NCI-H1417 (cell line): Measurements from ENCODE around the gene FSTL1.
A peak's percentile ranks its signal among the peaks of the same experiment; 100 is the strongest.

ENCODE experiments used
- DNase-seq, 3 experiments: peaks; one replicate each; lab custom pipeline; 2025; lab: John Stamatoyannopoulos, UW

The FSTL1 gene

DNA sequence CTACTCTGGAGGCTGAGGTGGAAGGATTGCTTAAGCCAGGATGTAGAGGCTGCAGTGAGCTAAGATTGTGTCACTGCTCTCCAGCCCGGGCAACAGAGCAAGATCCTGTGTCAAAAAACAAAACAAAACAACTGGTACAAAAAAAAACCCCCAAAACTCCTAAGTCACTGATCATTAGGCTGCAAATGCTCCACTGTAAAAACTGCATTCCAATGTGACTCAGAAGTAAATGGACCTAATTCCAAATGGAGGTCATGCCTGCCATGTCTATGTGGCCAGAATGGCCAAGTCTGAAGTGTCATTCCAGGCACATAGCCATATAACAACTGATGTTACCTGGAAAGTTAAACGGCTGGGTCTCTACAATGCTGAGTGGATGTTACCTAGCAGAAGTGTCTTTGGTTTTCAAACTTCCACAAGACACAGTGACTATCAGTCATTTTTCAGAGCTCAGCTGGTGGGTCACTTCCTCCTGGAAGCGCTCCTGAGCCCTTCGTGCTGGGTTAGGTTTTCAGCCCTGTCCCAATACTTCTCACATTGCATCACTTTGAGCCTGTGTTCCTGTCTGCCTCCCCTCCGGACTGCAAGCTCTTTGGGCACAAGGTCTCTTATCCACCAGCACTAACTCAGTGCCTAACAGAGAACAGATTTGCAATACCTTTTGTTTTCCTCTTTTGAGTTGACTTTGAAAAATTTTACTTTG is 10.6 kb downstream of the FSTL1 start:
- no peak for DNase-seq

DNA sequence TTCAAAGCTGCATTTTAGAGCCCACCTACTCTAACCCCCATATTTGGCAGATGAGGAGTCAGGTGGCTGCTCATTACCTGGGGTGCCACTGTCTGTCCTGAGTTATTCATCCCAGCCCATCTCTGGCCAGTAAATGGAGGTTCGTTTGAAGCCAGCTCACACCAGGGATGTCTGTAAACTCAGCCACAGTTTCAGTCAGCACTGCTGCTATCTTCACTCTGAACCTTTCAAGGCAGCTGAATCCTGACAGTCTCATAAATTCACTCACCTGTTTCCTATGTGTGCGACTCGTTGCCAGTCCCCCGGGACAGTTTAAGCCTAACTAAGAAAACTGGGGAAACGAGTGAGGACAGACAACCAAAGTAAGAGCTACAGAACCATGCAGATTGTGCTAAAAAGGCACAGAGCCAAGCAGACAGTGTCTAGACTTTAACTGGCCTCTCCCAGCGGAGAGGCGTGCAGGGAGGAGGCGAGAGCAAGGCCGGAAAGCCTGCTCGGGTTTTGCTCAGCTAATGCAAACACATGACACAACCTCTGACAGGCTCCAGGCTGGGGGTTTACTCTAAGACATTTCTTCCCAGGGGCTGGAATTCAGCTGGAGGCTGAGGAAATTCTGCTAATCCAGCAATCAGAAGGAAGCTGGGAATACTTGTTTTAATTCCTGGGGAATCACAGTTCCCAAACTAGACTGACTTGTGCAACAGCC is 12.0 kb downstream of the FSTL1 start:
- no peak for DNase-seq

DNA sequence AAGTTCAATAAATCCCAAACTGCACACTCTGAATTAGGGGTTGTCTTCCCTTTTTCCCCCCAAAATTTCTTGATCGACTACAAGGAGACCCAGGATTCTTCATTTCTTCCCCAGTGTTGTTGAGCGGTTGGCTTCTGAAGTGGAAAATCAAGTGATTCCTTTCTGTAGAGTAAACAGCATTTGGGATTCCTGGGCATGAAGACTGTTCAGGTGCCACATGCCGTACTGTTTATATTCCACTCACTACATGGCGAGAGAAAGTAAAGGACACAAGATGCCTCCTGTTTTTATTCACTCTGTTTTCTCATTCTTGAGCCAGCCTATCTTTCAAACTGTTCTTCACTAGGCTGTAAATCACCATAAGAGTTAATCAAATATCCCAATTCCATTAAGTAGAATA is 12.6 kb downstream of the FSTL1 start:
- DNase-seq, result no peak

DNA sequence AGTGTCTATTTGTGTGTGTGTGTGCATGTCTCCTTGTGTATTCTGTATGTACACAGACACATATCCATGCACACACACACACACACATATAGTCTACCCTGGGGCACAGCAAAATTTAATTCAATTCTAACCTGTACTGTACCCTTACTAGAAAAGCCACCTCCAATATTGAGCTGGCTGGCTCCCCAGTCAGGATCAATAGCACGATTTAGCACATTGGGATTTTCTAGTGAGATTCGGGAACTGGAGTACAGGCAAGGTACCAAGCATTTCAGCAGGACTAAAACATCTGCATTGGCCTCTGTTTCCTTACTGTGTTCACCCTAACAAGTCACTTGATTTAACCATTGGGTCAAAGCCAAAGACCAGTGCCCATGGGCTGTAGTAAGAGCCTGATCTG is 13.2 kb downstream of the FSTL1 start:
- no peak for DNase-seq

DNA sequence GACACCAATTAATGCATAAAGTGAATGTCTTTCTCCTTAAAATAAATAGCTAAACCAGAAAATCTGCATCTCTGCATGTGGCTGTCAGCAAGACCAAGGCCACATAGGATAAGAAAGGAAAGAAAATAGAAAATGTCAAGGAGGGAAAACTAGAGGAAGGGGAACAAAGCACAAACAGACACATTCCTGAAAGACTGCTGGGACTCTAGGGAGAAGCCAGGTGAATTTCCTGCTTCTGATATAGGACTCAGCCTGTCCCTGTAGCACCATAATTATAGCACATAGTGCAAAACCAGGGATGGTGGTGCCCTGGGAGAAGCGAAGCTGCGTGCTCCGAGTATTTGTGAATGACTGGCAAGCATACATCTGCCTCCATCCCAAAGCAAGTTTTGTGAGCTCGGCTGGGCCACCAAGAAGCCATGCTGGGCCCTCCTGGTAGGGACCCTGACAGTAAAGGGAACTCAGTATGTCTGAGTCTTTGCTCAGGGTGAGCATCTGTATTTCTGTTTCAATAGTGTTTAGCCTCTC is 14.2 kb downstream of the FSTL1 start:
- DNase-seq, result no peak

DNA sequence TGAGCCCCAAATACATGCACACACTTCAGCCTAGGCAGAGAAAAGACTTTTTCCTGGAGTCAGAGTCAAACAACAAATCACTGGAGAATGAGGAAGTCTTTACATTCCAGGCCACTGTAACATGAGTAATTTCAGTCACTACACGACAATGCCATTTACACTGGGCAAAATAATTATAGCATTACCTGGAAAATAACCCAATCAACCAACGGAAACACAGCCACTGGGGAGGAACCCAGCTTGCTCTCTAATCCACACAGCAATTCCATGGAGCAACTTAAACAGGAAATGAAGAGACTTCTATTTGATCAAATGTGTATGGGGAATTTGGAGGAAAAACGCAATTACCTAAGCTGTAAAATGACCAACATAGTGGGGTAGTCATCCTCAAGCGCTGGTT is 15.2 kb downstream of the FSTL1 start:
- DNase-seq, result peak in 2 of 3 experiments; percentile 8 to 31

DNA sequence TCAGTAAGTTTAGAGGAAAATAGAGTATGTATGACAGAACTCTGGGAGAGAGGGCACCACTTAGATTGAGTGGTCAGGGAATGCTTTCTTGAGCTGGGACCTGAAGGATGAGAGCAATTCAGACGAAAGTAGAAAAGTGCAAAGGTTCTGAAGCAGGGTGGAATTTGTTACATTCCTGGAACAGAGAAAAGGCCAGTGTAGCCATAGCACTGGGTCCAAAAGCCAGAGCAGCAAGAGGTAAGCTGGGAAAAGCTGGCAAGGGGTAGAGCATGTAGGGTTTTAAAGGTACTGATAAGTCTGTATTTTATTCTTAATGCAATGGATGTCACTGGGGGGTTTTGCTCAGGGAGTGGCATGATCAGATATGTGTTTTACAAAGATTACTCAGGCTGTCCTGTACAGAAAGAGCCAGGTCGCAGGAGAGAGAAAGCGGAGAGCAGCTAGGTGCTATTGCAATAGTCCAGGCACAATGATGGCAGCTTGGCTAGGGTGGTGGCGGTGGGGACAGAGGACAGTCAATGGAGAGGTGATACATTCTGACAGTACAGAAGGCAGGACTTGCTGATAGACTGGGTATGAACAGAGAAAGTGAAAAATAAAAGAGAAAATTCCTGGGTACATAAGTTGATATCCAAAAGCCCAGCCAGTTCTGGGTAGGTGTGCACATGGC is 17.0 kb downstream of the FSTL1 start:
- no peak for DNase-seq

DNA sequence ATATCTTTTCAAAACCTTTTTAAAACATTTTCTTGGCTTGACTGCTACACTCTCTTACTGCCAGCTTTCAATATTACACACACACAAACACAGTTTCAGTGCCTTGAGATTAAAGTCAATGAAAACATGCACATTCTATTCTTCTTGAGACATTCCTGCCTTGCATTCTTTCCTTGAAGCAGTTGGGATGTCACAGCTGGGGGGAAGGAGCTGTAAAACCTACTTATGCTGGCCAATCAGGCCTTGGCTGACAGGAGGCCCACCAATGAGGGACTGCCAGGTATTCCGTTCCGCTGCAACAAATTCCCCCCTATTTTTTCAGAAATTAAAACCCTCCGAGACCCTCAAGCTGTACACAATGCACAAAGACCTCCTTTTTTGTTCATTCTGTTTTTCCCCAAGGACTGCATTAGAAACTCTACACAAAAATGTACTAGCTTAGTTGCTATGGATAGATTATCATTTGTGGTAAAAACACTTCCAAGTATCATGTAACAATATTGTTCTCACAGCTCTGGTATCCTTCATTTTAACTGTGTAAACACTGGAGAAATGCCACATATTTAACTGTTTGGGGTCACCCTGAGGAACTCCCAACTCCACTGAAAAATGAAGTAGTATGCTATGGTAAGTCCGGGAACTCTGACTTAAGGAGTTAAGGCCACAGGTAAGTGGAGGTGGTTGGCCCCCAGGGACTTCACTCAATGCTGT is 18.5 kb downstream of the FSTL1 start:
- DNase-seq, result no peak

DNA sequence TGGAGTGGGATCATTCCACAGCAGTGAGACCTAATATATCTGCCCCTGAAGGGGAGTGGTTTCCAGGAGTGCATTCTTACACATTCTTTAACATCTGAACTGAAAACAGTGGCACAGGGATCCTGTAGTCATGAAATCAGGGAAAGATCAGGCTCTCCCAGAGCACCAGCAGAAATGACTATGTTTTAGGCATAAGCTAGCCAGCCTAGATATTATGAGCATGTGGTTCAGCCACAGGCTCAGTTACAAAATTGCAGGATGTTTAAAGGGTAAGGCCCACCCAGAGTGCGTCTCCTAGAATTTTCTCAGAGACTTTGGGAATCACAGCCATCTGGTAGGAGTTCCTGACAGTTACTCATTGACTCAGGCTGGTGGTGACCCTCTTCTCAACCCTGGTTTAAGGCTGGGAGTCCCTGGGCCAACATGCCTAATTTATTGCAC is 20.9 kb downstream of the FSTL1 start:
- DNase-seq, result no peak

DNA sequence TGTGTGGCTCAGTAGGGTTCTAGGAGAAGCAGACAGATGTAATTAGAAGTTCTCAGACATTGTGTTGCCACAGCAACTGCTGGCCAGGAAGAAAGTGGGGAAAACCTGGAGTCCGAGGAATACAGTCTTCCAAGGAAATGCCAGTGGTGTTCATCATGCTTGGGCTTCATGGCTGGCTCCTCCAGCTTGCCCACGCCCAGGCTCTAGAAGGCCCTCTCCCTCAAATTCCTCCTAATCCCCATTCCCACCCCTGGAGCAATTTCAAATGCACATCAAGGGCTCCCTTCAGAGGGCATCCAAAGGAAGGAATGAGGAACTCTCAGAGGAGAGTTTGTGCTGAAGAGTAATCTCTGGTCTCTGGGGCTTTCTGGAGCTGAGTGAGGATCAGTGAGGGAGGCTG is 21.9 kb downstream of the FSTL1 start:
- DNase-seq, result no peak

DNA sequence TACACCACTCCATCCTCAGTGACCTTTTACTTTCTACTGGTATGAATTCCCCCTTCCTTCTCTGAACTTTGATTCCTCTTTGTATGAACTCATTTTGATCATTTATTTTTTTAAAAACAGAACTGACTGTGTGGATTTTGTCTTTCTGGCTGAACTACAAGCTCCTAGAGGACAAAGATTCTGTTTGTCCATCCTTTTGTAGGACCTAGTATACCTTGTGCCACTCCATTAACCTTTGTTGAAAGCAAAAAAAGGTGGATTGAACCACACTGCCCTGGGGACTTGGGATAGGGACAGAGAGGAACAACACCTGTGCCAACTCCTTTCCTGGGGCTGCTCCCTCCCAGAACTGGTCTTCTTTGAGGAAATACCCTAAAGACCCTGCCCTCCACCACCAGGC is 23.6 kb downstream of the FSTL1 start:
- no peak for DNase-seq

DNA sequence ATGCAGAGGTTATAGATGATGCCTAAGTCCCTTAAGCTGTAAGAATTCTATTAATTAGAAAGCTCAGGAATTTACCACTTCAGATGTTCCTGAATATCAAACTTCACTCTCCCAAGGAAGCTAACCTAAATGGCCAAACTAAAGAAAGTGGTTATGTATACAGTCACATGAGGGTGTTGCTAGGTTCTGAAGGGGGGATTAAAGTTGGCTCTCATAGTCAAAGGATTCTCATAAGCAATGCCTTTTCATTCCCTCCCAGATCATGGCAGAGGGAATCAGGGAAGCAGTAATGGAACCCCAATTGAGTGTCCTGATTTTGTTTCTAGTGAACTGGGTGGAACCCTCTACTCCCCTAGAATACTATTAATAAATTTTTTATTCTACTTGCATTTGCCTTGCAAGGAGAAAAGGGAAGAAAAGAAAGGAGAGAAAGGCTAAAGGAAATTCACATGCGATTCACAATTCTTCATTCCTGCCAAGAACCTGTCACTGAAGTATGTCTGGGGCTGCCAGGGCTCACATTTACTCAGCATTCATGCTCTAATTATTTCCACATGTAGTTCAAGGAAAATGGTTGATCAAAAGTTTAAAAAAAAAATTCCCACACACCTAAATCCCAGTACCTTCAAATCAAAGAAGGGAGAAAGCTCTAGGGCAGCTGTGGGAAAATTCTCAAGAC is 25.1 kb downstream of the FSTL1 start:
- DNase-seq, result no peak

DNA sequence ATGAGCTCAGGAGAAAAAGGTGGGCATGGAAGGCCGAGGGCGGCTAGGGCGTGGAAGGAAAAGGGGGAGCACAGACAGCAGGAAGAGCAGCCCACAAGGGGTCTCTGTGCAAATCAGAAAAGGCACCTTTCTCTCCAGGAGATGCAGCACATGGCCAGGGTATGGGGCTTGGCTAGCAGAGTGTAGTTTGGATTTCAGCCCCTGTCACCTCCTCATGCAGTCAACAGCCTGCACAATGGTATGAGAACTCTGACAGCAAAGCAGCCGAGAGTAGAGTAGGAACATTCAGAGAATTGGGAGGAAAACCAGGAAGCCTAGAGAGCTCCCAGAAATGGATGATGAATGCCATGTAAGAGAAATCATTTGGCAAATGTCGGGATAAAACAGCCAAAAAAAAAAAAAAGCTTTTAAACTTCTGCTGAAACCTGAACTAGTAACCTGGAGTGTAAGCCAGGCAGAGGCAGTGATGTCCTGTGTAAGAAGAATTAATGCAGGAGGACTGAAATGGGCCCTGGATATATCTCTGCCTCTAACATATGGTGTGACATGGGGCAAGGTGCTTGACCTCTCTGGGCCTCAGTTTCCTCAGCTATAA is 25.7 kb downstream of the FSTL1 start:
- DNase-seq, result no peak

DNA sequence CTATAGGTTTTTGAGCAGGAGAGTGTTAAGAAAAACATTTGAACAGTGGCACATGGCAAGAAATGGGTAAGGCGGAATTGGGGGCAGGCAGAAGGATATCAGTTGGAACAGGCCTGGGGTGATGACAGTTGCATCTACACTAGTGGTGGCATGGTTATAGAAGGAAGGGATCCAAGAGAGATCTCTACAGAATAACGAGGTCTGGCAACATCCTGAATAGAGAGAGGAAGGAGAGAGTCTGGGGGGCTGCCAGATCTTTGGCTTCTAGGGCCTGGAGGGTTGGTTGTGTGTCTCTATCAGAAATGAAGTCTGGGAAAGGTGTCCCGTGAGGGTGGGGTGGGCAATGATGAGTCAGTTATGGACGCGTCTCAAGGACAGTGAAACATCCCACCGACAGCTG is 26.3 kb downstream of the FSTL1 start:
- DNase-seq, result no peak

DNA sequence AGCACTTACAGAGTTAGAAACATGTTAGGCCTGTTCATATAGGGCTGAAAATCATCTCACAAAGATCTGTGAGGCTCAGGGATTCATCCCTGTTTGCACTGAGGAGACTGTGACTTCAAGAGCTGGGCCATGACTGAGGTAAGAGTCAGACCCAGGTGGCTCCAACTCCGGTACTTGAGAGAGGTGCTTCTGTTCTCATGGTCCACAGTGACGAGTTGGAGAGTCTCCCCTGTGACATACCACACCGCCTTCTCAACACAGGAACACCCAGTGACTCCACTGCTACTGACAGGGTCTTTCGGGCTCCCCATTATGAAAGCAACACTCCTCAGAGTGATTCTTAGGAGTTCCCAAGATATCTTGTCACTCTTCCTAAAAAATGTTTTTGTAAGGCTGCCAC is 27.4 kb downstream of the FSTL1 start:
- DNase-seq, result no peak

DNA sequence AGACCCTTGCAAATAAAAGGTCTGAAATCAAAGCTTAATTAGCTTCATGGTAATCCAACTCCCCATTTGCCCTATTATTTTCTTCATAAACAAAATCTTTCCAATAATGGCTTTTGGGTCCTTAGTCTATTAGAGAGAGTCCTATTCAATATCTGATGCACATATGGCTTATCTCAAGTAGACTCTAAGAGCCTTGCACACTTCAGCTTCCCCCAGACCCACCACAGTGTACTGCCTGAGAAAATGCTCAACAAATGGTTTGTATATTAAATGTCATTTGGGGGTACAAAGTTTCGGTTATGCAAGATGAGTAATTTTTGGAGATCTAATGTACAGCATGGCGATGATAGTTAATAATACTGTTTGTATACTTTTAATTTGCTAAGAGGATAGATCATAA is 28.9 kb downstream of the FSTL1 start:
- no peak for DNase-seq

DNA sequence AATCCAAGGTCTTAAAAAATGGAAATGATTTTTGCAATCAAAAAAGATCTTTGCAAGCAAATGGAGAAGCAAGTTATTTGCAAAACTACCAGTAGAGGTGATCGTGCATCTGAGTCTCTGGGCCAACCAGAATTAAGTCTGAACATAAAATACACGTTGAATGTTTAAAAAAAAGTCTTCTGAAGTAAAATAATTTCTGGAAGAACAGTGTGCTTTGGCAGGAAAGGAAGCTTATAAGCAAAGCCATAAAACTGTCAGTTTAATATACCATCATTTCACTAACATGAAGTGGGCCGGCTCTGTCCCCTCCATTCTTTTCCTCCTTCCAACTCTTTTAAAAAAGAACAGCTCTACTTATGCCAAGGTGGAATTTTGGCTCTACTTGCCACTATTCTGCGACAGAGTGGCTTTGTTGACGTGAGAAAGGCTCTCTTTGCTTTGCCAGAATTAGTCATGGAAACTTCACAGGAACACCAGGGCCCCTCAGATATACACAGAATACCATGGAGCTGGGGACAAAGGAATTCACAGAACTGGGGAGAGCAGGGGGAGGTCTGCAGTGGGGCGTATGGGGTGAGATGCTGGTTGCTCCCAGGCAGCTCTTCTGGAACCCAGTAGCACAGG is 29.8 kb downstream of the FSTL1 start:
- DNase-seq, result no peak

DNA sequence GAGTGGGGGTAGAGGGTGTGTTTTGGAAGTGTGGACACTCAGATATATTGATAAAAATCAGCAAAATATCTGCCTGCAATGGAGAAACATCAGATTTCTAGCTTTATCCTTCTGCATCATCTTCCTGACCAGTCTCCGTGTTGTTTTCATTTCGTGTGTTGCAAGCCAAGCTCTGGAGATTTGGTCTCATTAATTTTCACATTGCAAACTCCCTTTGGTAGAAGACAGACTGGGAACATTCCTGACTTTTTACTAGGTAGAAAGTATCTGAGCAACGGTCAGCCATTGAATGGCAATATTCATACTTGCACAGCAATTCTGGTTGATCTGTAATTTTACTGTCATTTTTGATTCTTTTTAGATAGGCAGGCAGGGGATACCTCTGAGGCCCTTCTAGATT is 30.4 kb downstream of the FSTL1 start:
- no peak for DNase-seq

DNA sequence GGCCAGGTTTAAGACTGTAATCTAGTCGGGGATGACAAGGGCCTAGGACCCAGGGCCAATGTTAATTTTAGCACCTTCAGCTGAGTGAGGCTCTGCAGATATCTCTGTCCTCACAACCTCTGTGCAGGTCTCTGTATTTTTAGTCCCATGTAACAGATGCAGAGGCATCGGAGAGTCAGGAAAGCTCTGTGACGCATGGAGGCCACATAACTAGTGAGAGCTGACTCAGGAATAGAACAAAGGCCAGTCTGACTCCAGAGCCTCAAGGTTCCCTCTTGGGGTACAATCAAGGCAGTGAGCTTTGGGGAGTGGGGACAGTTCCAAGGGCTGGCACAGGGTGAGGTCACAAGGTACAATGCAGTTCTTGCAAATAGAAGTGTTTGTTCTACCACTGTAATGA is 31.0 kb downstream of the FSTL1 start:
- no peak for DNase-seq

DNA sequence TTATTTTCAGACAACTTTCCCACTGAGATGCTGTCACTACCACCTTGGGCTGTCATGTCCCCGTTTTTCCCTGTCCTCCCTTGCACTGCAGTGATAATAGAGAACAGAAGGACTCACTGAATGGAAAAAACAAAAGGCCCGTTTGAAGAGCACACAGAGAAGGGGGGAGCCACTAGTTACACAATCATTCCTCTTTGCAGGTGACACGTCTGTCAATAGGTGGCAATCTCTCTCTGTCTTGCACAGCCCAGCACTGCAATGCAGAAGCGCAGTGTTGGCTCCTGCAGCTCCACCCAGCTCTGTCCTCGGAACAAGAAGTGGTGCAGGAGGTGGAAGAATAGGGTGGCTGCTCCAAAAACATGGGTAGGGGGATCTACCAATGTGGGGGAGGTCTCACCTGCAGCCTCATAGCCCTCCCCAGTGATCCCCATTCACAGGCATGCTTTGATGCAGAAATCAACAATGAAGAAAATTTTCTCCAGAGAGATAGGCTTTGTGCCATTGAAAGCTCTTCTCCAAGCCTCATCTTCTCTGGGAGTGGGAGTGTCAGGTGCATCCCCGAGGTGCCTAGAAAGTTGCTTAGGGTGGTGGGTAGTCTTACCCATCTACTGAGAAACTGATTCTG is 31.8 kb downstream of the FSTL1 start:
- peak; percentile 47 to 88 (median 76) for DNase-seq
